Measurements from ENCODE around the gene PKIG. TPM values are rescaled to one million over a fixed set of nuclear protein-coding genes. Genes with fewer than 3 reads are reported as not detected.

The PKIG gene
- polyA plus RNA-seq, 1 experiment, result 186 TPM

GRCh38 chr20:44596010-44596409 lies 13.6 kb downstream of the PKIG start:
- DNase-seq (ENCODE audit: low read depth), result no peak
- Histone ChIP-seq H3K4me3 (ENCODE audit: low read depth, low read length) (no peak overlapping the region), H3K27me3 (ENCODE audit: control insufficient read depth, insufficient read depth, low read length) (no peaks in the 10 kb centered on the region), H3K36me3 (ENCODE audit: control insufficient read depth, insufficient read depth, low read length) (peaks cover 10% of the 10 kb centered on the region)
- no peak for TF ChIP-seq CTCF (IDR thresholded peaks at IDR 0.05; ENCODE audit: insufficient read depth, low read depth, low read length)
- ChIA-PET CTCF (interaction anchor here (2.2 kb wide), 1 partner anchor 13 kb away, joined by 7 read pairs; the partner anchor contains the start of gene PKIG), POLR2A (no interaction called here)

- no peak for DNase-seq (ENCODE audit: low read depth)
- Histone ChIP-seq H3K27me3 (ENCODE audit: control insufficient read depth, insufficient read depth, low read length) (no peaks in the 10 kb centered on the region), H3K36me3 (ENCODE audit: control insufficient read depth, insufficient read depth, low read length) (peaks cover 9% of the 10 kb centered on the region), H3K4me3 (ENCODE audit: low read depth, low read length) (no peak overlapping the region)
- TF ChIP-seq CTCF (IDR thresholded peaks at IDR 0.05; ENCODE audit: insufficient read depth, low read depth, low read length), result no peak
- POLR2A ChIA-PET, result no interaction called here
- CTCF ChIA-PET, result interaction anchor here (0.8 kb wide), 1 partner anchor 12 kb away, joined by 4 read pairs; no protein-coding TSS in a partner anchor
These were observed 14.5 kb downstream of the PKIG start for GRCh38 chr20:44596876-44597275.

- CTCF ChIA-PET, result no interaction called here
- no peak for TF ChIP-seq CTCF (IDR thresholded peaks at IDR 0.05; ENCODE audit: insufficient read depth, low read depth, low read length)
- no peaks in the 10 kb centered on the region for H3K27me3 ChIP-seq (ENCODE audit: control insufficient read depth, insufficient read depth, low read length)
- no peak overlapping the region for H3K4me3 ChIP-seq (ENCODE audit: low read depth, low read length)
- POLR2A ChIA-PET, result no interaction called here
- no peak for DNase-seq (ENCODE audit: low read depth)
- H3K36me3 ChIP-seq (ENCODE audit: control insufficient read depth, insufficient read depth, low read length), result peaks cover 5% of the 10 kb centered on the region
These were observed 15.1 kb downstream of the PKIG start for GRCh38 chr20:44597516-44597915.

DNA sequence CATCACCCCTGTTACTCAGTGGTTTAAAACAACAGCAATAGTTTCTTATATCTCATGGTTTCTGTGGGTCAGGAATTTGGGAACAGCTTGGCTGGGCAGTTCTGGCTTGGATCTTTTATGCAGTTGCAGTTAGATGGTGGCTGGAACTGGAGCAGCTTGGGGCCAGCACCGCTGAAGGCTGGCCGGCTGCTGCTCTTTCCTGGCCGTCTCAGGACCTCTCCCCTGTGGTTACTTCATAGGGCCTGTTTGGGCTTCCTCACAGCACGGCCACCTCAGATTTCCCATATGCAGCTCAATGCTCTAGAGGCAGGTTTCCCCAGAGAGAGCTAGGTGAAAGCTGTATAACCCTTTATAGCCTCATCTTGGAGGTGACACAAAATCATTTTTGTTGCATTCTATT lies 15.6 kb downstream of the PKIG start:
- no peak for DNase-seq (ENCODE audit: low read depth)
- Histone ChIP-seq H3K27me3 (ENCODE audit: control insufficient read depth, insufficient read depth, low read length) (no peaks in the 10 kb centered on the region), H3K4me3 (ENCODE audit: low read depth, low read length) (no peak overlapping the region), H3K36me3 (ENCODE audit: control insufficient read depth, insufficient read depth, low read length) (peaks cover 5% of the 10 kb centered on the region)
- ChIA-PET CTCF (no interaction called here), POLR2A (no interaction called here)
- TF ChIP-seq CTCF (IDR thresholded peaks at IDR 0.05; ENCODE audit: insufficient read depth, low read depth, low read length), result no peak

DNA sequence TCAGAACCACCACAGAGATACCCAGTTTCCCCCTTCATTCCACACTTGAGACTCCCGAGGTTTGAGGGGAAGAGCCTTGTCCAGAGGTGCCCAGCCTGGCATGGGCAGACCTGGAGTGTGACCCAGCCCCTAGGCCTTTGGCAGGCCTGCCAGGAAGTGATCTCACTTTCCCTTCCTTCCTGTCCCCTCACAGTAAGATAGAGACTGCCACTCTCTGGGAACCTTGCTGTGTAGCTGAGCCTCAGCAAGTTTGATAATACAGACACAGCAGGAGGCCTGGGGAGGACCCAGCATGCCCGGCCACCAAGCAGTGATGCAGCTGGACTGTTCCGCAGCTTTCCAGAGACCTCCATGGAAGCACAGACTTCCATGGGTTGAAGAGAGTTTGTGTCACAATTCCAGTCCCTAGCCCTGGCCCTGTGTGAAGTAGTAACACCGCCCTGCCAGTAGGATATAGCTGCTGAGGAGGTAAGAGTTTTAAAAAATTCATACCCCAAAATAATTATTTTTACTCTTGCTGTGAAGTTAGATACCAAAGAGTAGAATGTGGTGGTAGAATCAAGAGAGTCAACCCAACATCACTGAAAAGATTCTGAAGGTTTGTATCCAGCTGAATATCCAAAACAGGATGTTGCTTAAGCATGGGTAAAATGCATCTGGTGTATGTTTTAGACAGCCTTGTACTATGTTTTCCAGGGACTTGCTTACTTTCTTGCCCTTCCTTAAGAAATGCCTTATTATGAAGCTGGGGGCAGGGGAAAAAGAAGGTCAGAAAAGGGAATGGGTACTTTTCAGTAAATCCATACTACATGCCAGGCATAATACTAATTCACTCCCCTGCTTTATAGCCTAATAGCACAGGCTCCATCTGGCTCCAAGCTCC lies 16.3 kb downstream of the PKIG start:
- TF ChIP-seq CTCF (IDR thresholded peaks at IDR 0.05; ENCODE audit: insufficient read depth, low read depth, low read length), result no peak
- ChIA-PET POLR2A (no interaction called here), CTCF (interaction anchor here (0.8 to 1.2 kb wide), 3 partner anchors 13 to 45 kb away, joined by 3 to 8 read pairs (median 4); no protein-coding TSS in a partner anchor)
- DNase-seq (ENCODE audit: low read depth), result no peak
- H3K36me3 ChIP-seq (ENCODE audit: control insufficient read depth, insufficient read depth, low read length), result peaks cover 5% of the 10 kb centered on the region
- no peak overlapping the region for H3K4me3 ChIP-seq (ENCODE audit: low read depth, low read length)
- H3K27me3 ChIP-seq (ENCODE audit: control insufficient read depth, insufficient read depth, low read length), result no peaks in the 10 kb centered on the region
